ENCODE data around the gene PPT2.
A peak's percentile ranks its signal among the peaks of the same experiment; 100 is the strongest.

Gene PPT2, protein sequence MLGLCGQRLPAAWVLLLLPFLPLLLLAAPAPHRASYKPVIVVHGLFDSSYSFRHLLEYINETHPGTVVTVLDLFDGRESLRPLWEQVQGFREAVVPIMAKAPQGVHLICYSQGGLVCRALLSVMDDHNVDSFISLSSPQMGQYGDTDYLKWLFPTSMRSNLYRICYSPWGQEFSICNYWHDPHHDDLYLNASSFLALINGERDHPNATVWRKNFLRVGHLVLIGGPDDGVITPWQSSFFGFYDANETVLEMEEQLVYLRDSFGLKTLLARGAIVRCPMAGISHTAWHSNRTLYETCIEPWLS

DNA sequence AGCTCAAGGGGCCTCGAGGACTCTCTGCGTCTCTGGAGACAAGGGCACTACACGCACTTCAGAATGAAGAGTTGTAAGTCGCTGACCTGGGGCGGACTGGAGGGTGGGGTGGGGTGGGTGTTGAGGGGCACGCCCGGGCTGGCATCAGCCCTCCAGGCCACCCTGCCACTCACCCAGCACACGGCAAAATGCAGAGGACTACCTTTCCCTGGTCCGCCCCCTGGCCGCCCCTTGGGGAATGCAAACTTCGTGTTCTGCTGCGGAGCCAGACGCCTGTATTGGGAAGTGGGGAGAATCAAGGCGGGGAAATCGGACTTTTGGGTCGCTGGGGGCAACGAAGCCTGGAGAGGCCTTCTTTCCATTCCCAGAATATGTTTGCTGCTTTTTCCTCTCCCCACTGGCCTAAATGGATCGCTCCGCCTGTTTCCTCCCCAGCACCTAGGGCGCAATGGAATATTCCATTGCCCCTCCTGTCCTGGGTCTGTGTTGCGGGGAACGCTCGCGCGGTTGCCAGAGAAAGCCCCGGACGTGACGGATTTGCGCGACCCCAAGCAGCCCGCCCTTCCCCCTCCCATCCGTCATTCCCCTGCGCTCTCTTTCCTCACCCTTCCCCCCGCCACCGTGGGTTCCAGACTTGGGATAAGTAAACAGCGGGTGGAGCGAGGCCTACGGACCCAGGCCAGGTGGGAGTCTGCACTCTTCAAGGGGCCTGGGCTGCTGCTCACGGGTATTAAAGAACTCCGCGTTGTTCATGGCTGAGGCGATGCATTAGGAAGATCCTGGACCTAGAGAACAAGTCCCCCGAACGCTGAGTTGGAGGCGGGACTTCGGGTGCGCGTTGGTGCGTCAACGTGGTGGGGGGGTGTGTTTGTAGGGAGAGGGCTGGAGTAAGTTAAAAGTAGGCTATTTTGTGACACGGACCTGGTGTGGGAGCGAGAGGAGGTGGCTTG lies at the start of gene PPT2:
PPT2 (plus strand) TSS at position 578 of the 950 bp plus-strand sequence. CDS start 454 bp downstream, outside the sequence.
- H3K27me3 ChIP-seq (ENCODE audit: control insufficient read depth, insufficient read depth, low read length) = no peaks in the 10 kb centered on the region
- H3K9ac ChIP-seq (ENCODE audit: low read length) = peak within 1 kb of the TSS; percentile 86
- no peaks in the 10 kb centered on the region for H3K9me3 ChIP-seq (ENCODE audit: control insufficient read depth, low read length)
- peak within 1 kb of the TSS; percentile 95 for H3K4me3 ChIP-seq (ENCODE audit: low read length)
- peaks cover 9% of the 10 kb centered on the region for H3K36me3 ChIP-seq (ENCODE audit: control insufficient read depth, insufficient read depth, low read length)
- H3K4me1 ChIP-seq (ENCODE audit: control insufficient read depth, insufficient read depth, low read length) = peaks cover 30% of the 10 kb centered on the region

DNA sequence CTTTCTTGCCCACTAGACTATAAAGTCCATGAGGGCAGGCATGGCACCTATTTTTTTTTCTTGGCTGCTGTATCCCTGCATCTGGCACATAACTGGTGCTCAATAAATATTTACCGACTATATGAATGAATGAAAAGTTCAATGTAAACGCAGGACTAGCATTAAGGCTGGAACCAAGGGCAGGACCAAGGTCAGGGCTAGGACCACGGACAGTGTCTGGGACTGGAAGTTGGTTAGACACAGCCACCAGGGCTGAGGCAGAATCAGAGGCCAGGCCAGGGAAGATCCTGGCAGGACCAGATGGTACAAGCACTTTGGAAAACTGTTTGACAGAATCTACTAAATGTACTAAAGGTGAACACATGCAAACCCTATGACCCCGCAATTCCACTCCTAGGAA lies 48.5 kb upstream of the PPT2 start:
- no peak overlapping the region for H3K4me3 ChIP-seq (ENCODE audit: low read length)
- no peaks in the 10 kb centered on the region for H3K9me3 ChIP-seq (ENCODE audit: control insufficient read depth, low read length)
- no peaks in the 10 kb centered on the region for H3K36me3 ChIP-seq (ENCODE audit: control insufficient read depth, insufficient read depth, low read length)
- H3K4me1 ChIP-seq (ENCODE audit: control insufficient read depth, insufficient read depth, low read length) = peaks cover 32% of the 10 kb centered on the region
- no peak overlapping the region for H3K9ac ChIP-seq (ENCODE audit: low read length)
- H3K27me3 ChIP-seq (ENCODE audit: control insufficient read depth, insufficient read depth, low read length) = peaks cover 25% of the 10 kb centered on the region

DNA sequence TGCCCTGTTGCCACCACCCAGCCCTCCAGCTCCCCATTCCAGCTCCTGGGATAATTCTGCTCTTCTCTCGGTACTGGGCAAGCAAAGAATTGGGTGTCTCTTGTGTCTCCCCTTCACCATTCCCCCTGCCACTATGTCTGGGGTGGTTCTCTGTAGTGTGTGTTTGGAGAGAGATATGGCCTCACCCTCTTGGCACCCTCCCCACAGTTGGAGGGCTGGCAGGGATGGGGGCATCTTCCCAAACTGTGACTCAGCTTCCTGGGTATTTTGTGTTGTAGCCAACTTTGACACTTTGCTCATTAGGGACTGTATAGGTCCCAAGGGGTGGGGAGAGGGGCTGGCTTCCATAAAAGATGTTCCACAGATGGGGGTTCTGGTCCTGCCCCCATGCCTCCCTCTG lies 46.5 kb upstream of the PPT2 start:
- Histone ChIP-seq H3K4me1 (ENCODE audit: control insufficient read depth, insufficient read depth, low read length) (peaks cover 41% of the 10 kb centered on the region), H3K4me3 (ENCODE audit: low read length) (no peak overlapping the region)

DNA sequence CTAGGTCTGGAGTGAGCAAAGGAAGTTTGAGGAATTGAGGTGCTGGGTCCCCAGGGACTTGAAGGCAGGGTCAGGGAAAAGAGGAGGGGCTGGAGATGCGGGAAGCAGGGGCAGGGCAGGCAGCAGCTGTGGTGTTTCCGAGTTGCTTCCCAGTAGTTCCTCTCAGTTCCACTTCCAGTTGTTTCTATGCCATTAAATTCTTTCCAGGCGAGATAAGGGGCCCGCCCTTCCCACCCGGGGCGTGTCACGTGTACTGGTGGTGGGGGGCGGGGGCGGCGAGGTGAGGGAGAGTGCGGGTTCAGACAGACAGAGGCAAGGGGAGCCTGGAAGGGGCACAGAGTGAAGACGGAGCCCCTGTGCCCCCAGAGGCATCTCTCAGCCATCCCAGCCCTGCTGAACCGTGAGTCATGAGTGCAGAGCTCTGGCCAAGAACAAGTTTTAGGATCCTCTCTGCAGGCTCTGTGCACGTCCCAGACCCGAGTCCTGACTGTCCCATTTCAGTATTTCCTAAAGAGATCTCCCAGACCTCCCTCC lies 45.8 kb upstream of the PPT2 start:
- H3K36me3 ChIP-seq (ENCODE audit: control insufficient read depth, insufficient read depth, low read length) = no peaks in the 10 kb centered on the region
- peaks cover 41% of the 10 kb centered on the region for H3K4me1 ChIP-seq (ENCODE audit: control insufficient read depth, insufficient read depth, low read length)
- peaks cover 25% of the 10 kb centered on the region for H3K27me3 ChIP-seq (ENCODE audit: control insufficient read depth, insufficient read depth, low read length)
- H3K4me3 ChIP-seq (ENCODE audit: low read length) = peak overlapping the region; percentile 11
- no peaks in the 10 kb centered on the region for H3K9me3 ChIP-seq (ENCODE audit: control insufficient read depth, low read length)
- H3K9ac ChIP-seq (ENCODE audit: low read length) = peak overlapping the region; percentile 59

More for the DNA sequence above, 46.5 kb upstream of the PPT2 start:
- peak overlapping the region; percentile 59 for H3K9ac ChIP-seq (ENCODE audit: low read length)
- H3K9me3 ChIP-seq (ENCODE audit: control insufficient read depth, low read length) = no peaks in the 10 kb centered on the region
- H3K27me3 ChIP-seq (ENCODE audit: control insufficient read depth, insufficient read depth, low read length) = peaks cover 25% of the 10 kb centered on the region
- H3K36me3 ChIP-seq (ENCODE audit: control insufficient read depth, insufficient read depth, low read length) = no peaks in the 10 kb centered on the region

DNA sequence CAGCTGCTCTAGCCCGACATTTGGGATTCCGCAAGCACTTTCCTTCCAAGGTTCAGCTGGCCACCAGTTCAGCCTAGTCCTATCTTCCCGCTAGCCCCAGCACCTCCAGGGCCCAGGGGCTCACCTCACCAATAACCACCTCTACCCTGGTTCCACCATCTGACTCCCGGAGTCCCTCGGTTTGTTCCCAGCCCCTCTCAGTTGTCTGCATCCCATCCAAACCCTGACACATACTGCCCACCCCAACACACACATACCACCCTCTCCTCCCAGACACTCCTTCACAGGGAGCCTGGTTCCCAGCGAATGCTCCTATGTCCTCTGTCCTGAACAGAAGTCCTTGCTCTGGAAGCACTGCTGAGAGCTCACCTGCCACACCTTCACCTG lies 45.2 kb upstream of the PPT2 start:
- Histone ChIP-seq H3K36me3 (ENCODE audit: control insufficient read depth, insufficient read depth, low read length) (no peaks in the 10 kb centered on the region), H3K4me1 (ENCODE audit: control insufficient read depth, insufficient read depth, low read length) (peaks cover 41% of the 10 kb centered on the region), H3K9ac (ENCODE audit: low read length) (peak overlapping the region; percentile 59), H3K9me3 (ENCODE audit: control insufficient read depth, low read length) (no peaks in the 10 kb centered on the region), H3K4me3 (ENCODE audit: low read length) (peak overlapping the region; percentile 11), H3K27me3 (ENCODE audit: control insufficient read depth, insufficient read depth, low read length) (peaks cover 25% of the 10 kb centered on the region)

DNA sequence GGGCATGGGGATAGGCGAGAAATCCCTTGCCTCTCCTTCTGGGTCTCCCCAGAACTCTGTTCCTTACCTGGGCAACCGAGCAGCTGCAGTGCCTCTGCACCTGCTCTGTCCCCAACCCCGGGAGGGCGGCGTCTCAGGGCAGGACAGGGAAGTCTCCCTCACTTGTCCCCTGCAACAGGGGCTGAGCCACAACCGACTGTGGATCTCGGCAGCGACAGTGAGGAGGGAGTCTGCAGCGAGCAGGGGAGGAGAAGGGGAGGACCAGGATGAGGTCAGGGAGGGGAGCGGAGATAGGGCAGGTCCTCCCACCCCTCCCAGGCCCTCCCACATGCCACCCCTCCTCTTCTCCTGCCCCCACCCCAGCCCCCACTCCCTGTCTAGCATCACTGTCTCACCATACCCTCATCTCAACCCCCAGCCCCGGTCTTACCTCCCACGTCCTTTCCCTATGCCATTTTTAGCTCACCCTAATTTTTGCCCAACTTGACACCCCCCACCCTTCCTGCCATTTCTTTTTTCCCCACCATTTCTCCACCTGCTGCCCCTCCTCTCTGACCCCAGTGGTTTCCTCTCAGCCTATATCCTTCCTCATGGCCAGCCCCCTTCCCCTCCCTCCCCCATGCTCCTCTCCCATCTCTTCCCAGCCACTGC lies 44.7 kb upstream of the PPT2 start, which contains the start of gene TNXB:
TNXB (minus strand) TSS at position 225 of the 651 bp plus-strand sequence. CDS start 11,140 bp downstream, outside the sequence.
- Histone ChIP-seq H3K4me1 (ENCODE audit: control insufficient read depth, insufficient read depth, low read length) (peaks cover 41% of the 10 kb centered on the region), H3K4me3 (ENCODE audit: low read length) (peak within 1 kb of the TSS; percentile 11), H3K36me3 (ENCODE audit: control insufficient read depth, insufficient read depth, low read length) (no peaks in the 10 kb centered on the region), H3K9me3 (ENCODE audit: control insufficient read depth, low read length) (no peaks in the 10 kb centered on the region), H3K27me3 (ENCODE audit: control insufficient read depth, insufficient read depth, low read length) (peaks cover 25% of the 10 kb centered on the region), H3K9ac (ENCODE audit: low read length) (peak within 1 kb of the TSS; percentile 59)

DNA sequence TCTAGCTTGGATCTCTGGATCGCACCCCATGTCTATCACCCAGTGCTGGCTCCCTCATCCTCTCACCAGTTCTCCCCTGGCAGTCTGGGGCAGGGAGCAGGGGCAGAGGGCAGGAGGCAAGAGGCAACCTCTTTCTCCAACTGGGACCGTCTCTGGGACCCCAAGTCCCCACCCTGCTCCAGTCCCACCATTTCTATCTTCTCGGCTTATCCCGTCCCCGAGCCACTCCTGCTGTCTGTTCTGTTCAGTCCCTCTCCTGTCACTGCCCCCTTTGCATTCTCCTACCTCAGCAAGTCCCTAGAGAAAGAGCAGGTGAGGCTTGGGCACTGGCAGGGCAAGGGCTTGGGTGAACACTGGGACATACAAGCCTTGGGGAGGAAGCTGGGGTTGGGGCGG lies 44.2 kb upstream of the PPT2 start:
- Histone ChIP-seq H3K9me3 (ENCODE audit: control insufficient read depth, low read length) (no peaks in the 10 kb centered on the region), H3K9ac (ENCODE audit: low read length) (no peak overlapping the region), H3K4me3 (ENCODE audit: low read length) (no peak overlapping the region), H3K36me3 (ENCODE audit: control insufficient read depth, insufficient read depth, low read length) (no peaks in the 10 kb centered on the region), H3K4me1 (ENCODE audit: control insufficient read depth, insufficient read depth, low read length) (peaks cover 41% of the 10 kb centered on the region), H3K27me3 (ENCODE audit: control insufficient read depth, insufficient read depth, low read length) (peaks cover 25% of the 10 kb centered on the region)

DNA sequence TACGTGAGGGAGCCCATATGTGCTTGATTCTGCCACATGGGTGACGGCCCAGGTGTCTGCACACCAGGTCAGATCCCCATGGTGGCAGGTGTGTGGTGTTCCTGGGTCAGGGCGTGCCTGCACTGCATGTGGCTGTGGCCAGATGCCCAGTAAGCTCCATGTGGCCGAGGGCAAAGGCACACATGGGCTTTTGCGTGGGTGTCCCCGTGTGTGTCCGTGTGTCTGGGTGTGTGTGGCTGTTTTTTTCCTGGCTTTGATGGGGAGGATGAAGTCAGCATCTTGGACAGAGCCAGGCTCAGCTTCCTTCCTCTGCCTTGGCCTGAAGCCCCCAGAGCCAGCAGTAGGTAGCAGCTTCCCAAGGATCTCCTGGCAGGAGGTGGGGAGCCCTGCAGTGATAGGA lies 43.3 kb upstream of the PPT2 start:
- H3K27me3 ChIP-seq (ENCODE audit: control insufficient read depth, insufficient read depth, low read length) = peaks cover 25% of the 10 kb centered on the region
- no peak overlapping the region for H3K4me3 ChIP-seq (ENCODE audit: low read length)
- no peak overlapping the region for H3K9ac ChIP-seq (ENCODE audit: low read length)
- H3K36me3 ChIP-seq (ENCODE audit: control insufficient read depth, insufficient read depth, low read length) = no peaks in the 10 kb centered on the region
- peaks cover 41% of the 10 kb centered on the region for H3K4me1 ChIP-seq (ENCODE audit: control insufficient read depth, insufficient read depth, low read length)
- no peaks in the 10 kb centered on the region for H3K9me3 ChIP-seq (ENCODE audit: control insufficient read depth, low read length)

DNA sequence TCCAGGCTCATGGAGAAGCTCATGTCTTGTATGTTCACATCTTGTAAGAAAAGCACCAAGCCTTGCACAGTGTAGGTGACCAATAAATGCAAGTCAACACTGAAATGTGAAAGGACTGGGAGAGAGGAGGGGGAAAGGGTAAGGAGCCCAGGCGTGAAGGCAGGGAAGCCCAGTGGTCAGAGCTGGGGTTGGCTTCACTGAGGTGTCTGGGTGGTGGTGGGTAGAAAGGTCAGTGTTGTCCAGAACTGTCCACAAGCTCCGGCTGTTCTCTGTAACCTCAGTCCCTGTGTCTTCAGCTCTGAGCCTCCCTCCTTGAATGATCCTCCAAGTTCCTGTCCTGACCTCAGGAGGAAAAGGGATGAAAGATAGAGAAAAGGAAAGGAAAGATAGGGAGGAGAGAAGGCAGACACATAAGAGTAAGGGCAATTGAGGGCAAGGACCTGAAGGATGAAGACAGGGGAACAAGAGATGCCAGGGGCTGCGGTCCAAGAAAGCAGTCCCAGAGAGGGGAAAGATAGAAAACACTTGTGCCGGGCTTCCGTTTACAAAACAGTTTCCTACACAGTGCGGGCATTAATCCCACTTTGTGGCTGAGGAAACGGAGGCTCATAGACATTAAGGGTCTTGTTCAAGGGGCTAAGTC lies 42.4 kb upstream of the PPT2 start:
- no peaks in the 10 kb centered on the region for H3K9me3 ChIP-seq (ENCODE audit: control insufficient read depth, low read length)
- peaks cover 25% of the 10 kb centered on the region for H3K27me3 ChIP-seq (ENCODE audit: control insufficient read depth, insufficient read depth, low read length)
- H3K36me3 ChIP-seq (ENCODE audit: control insufficient read depth, insufficient read depth, low read length) = no peaks in the 10 kb centered on the region
- peaks cover 41% of the 10 kb centered on the region for H3K4me1 ChIP-seq (ENCODE audit: control insufficient read depth, insufficient read depth, low read length)
- H3K4me3 ChIP-seq (ENCODE audit: low read length) = no peak overlapping the region
- H3K9ac ChIP-seq (ENCODE audit: low read length) = no peak overlapping the region

DNA sequence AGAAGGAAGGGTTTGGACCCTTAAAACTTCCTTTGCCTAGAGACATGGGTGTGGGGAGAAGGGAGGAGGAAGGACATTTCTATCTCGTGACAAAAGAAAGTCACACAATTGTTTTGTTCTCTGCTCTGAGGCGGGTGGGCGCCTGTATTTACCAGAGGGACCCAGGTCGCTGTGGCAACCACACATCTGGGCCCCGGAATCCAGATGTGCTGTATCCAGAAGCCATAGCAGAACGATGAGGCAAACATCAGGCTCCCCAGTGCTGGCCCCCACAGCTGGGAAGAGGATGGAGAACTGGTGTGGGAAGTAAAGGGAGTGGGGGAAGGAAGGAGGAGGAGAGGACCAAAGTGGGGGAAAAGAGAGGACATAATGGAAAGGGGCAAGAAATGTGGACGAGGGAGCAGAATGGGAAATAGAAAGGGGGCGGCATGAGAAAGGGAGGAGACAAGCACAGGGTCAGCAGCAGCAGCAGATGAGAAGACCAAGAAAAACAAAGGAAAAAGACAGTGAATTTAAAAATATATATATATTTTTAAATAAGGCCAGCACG lies 41.4 kb upstream of the PPT2 start:
- Histone ChIP-seq H3K9ac (ENCODE audit: low read length) (no peak overlapping the region), H3K36me3 (ENCODE audit: control insufficient read depth, insufficient read depth, low read length) (peaks cover 9% of the 10 kb centered on the region)

More for the DNA sequence above, 41.4 kb upstream of the PPT2 start:
- Histone ChIP-seq H3K27me3 (ENCODE audit: control insufficient read depth, insufficient read depth, low read length) (peaks cover 24% of the 10 kb centered on the region), H3K9me3 (ENCODE audit: control insufficient read depth, low read length) (no peaks in the 10 kb centered on the region), H3K4me3 (ENCODE audit: low read length) (no peak overlapping the region), H3K4me1 (ENCODE audit: control insufficient read depth, insufficient read depth, low read length) (peaks cover 35% of the 10 kb centered on the region)

Measured in mucosa of stomach (tissue), 1 donor.